ENCODE measurements around the gene ZNF710.

Gene ZNF710

DNA sequence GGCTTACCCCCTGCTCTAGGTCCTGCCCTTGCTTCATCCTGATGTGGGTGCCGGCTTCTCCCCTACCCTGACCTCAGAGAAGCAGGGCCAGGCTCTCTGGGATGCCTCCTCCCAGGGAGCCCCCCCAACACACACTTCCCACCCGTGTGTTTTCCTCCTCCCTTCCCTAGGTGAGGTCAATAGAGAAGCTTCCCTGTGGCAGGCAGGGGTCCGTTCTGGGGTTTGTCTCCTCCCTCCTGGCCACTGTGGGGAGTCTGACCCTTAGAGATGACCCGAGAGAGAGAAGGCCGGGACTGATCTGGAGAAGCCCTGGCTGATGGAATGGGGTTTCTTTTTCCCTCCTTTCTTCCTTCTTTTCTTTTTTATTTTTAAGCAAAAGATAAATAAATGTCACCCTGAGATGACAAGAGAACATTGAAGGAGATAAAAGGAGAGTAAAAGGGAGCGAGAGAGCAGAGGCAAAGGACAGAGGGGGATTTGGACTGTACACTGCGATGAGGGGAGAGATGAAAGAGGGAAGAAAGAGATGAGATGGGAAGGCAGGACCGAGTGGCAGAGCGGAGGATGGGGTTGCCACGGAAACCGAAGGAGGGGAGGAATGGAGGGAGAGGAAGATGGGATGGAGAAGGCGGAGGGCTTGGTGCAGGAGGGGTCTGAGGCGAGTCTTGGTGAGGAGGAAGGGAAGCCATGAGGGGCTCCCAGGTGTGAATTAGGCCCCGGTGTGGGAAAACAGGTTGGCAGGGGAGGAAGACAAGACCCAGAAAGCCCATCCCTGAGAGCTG lies 52.8 kb downstream of the ZNF710 start:
- POLR2A ChIA-PET, result no interaction called here
- CTCF ChIA-PET, result interaction anchor here (1.0 to 1.9 kb wide), 5 partner anchors 17 to 143 kb away, joined by 3 to 12 read pairs (median 4); no protein-coding TSS in a partner anchor
- DNase-seq (ENCODE audit: low read depth, low spot score), result no peak
- TF ChIP-seq, protein P1, sequence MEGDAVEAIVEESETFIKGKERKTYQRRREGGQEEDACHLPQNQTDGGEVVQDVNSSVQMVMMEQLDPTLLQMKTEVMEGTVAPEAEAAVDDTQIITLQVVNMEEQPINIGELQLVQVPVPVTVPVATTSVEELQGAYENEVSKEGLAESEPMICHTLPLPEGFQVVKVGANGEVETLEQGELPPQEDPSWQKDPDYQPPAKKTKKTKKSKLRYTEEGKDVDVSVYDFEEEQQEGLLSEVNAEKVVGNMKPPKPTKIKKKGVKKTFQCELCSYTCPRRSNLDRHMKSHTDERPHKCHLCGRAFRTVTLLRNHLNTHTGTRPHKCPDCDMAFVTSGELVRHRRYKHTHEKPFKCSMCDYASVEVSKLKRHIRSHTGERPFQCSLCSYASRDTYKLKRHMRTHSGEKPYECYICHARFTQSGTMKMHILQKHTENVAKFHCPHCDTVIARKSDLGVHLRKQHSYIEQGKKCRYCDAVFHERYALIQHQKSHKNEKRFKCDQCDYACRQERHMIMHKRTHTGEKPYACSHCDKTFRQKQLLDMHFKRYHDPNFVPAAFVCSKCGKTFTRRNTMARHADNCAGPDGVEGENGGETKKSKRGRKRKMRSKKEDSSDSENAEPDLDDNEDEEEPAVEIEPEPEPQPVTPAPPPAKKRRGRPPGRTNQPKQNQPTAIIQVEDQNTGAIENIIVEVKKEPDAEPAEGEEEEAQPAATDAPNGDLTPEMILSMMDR (IDR thresholded peaks at IDR 0.05; ENCODE audit: insufficient read depth, low read length, missing control alignments), result no peak
- no peak overlapping the region for H3K4me3 ChIP-seq (ENCODE audit: low read depth, low read length)

DNA sequence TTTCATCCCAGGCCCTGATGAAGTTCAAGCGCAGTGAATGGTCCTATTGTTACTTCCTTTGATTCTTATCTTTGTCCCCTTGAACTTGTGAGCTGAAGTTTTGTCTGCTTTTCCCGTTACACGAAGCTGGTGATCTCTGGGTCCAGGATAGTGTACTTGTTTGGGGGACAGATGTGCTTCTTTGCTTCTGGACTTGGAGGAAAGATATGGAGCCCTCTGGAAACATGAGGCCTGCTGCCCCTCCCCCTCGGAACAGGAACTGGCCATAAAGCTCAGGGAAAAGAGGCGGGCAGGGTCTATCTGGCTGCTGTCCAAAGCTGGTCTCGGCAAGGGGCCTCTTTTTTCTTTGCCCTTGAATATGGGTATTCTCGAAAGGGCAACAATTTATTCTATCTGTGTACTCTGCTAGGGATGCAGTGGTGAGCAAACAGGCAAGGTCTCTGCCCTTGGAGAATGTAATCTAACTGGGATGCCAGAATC lies 53.5 kb downstream of the ZNF710 start:
- POLR2A ChIA-PET, result no interaction called here
- TF ChIP-seq, protein P1 (IDR thresholded peaks at IDR 0.05; ENCODE audit: insufficient read depth, low read length, missing control alignments), result no peak
- CTCF ChIA-PET, result interaction anchor here (1.0 to 1.7 kb wide), 4 partner anchors 17 to 144 kb away, joined by 3 to 12 read pairs (median 4); no protein-coding TSS in a partner anchor
- DNase-seq (ENCODE audit: low read depth, low spot score), result no peak
- H3K4me3 ChIP-seq (ENCODE audit: low read depth, low read length), result no peak overlapping the region

DNA sequence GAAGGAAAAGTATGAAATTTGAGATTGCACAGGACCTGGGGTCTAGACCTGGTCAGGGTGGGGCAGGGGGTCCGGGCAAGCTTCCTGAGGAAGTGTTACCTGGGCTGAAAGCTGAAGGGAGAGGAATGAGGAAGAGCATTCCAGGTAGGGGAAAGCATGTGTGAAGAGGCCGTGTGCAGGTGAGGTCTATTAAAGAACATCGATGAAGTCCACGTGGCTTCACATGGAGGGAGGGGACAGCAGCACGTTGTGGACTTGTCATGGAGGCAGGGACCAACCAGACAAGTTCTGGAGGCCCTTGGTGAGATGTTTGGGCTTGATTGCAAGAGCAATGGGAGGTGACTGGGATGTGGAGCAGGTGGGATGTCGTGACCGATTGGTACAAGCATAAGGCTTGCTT lies 54.1 kb downstream of the ZNF710 start:
- H3K4me3 ChIP-seq (ENCODE audit: low read depth, low read length), result no peak overlapping the region
- no peak for DNase-seq (ENCODE audit: low read depth, low spot score)
- ChIA-PET POLR2A (no interaction called here), CTCF (interaction anchor here (1.0 to 1.7 kb wide), 4 partner anchors 16 to 145 kb away, joined by 3 to 12 read pairs (median 4); no protein-coding TSS in a partner anchor)
- TF ChIP-seq, protein P1 (IDR thresholded peaks at IDR 0.05; ENCODE audit: insufficient read depth, low read length, missing control alignments), result no peak

DNA sequence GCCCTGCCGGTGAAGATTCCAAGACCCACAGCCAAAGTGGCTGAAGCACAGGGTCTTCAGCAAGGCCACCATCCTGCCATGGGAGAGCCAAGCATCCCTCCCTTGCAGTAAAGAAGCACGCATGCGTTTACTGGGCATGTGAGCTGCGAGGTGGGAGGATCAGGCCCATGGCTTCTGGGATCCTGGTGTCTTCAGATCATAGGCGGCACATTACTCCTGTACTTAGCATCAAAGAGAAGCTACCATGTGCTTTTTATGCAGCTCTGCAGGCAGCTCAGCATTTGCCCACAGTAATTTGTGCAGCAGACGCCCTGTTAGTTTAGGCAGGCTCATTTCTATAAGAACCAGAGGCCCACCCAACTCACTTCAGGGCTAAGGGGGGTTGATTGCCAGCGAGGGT lies 55.4 kb downstream of the ZNF710 start:
- DNase-seq (ENCODE audit: low read depth, low spot score), result no peak
- TF ChIP-seq, protein P1 (IDR thresholded peaks at IDR 0.05; ENCODE audit: insufficient read depth, low read length, missing control alignments), result no peak
- ChIA-PET POLR2A (no interaction called here), CTCF (interaction anchor here (1.7 kb wide), 1 partner anchor 15 kb away, joined by 10 read pairs; no protein-coding TSS in a partner anchor)
- H3K4me3 ChIP-seq (ENCODE audit: low read depth, low read length), result no peak overlapping the region

DNA sequence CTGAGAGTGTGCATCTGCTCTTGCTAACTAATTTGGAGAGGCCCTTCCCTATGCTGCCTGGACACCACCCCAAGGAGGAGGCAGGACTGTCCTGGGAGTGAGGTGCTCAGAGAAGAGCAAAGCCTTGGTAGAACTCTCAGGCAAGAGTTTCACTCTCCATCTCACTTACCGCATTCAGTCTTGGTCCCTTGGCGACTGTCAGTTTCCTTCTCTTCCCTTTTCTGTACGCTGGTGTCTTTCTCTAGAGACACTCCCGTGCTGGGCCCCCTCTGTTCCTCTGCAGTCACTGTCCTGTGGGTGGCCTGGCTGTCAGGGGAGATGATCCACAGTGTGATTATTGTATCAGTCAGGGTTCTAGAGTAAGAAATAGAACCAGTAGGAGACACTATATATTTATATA lies 57.2 kb downstream of the ZNF710 start:
- H3K4me3 ChIP-seq (ENCODE audit: low read depth, low read length), result no peak overlapping the region
- POLR2A ChIA-PET, result no interaction called here
- TF ChIP-seq, protein P1 (IDR thresholded peaks at IDR 0.05; ENCODE audit: insufficient read depth, low read length, missing control alignments), result no peak
- CTCF ChIA-PET, result no interaction called here
- DNase-seq (ENCODE audit: low read depth, low spot score), result no peak

DNA sequence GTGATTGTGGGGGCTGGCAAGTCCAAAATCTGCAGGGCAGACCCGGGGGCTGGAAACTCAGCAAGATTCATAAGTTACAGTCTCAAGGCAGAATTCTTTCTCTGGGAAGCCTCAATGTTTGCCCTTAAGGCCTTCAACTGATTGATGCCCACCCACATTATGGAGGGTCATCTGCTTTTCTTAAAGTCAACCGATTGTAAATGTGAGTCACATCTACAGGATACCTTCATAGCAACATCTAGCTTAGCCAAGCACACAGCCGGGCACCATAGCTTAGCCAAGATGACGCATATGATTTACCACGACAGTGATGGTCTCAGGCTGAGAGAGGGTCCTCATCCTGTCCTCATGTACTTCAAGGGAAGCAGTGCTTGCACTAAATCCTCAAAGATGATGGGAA lies 57.7 kb downstream of the ZNF710 start:
- ChIA-PET CTCF (no interaction called here), POLR2A (no interaction called here)
- H3K4me3 ChIP-seq (ENCODE audit: low read depth, low read length), result no peak overlapping the region
- DNase-seq (ENCODE audit: low read depth, low spot score), result no peak
- TF ChIP-seq, protein P1 (IDR thresholded peaks at IDR 0.05; ENCODE audit: insufficient read depth, low read length, missing control alignments), result no peak
